Measurements from ENCODE around the gene NOXO1.

GRCh38 chr16:1950559-1950958 is 30.7 kb downstream of the NOXO1 start:
- TF ChIP-seq, protein P1, sequence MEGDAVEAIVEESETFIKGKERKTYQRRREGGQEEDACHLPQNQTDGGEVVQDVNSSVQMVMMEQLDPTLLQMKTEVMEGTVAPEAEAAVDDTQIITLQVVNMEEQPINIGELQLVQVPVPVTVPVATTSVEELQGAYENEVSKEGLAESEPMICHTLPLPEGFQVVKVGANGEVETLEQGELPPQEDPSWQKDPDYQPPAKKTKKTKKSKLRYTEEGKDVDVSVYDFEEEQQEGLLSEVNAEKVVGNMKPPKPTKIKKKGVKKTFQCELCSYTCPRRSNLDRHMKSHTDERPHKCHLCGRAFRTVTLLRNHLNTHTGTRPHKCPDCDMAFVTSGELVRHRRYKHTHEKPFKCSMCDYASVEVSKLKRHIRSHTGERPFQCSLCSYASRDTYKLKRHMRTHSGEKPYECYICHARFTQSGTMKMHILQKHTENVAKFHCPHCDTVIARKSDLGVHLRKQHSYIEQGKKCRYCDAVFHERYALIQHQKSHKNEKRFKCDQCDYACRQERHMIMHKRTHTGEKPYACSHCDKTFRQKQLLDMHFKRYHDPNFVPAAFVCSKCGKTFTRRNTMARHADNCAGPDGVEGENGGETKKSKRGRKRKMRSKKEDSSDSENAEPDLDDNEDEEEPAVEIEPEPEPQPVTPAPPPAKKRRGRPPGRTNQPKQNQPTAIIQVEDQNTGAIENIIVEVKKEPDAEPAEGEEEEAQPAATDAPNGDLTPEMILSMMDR (IDR thresholded peaks at IDR 0.05; ENCODE audit: insufficient read depth, low read length, poor library complexity, severe bottlenecking): no peak
- no peak for TF ChIP-seq EZH2phosphoT487 (conservative IDR thresholded peaks at IDR 0.05; ENCODE audit: low read length)
